HG02588 (cell line): ENCODE measurements around the gene CDIPT.

ENCODE experiments used
- ATAC-seq: cut with Tn5 transposase; IDR thresholded peaks from one replicate; pipeline ENCODE4 v1.9.1; 2021; ENCODE audit warnings: mild to moderate bottlenecking, moderate library complexity; ENCODE audit not compliant: unreplicated experiment

Gene CDIPT

DNA sequence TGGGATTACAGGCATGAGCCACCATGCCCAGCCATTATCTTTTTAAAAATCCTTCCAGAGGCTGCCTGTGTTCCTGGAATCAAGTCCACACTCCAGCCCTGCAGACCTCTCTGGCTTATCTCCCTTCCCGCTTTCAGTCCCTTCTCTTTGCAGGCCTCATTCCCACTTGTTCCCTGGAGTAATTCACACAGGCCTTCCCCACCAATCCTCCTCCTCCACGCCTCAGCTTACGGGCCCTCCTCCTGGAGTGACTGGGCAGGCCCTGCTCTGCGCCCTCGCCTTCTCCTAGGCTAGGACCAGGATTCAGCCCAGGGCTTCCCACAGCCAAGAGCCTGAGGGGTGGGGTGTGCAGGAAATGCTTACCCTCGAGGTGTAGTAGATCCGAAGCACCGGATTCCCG, 2.8 kb downstream of the CDIPT start:
- ATAC-seq, result no peak

- no peak for ATAC-seq
These were observed 4.1 kb downstream of the CDIPT start for GRCh38 chr16:29858974-29859373.

- ATAC-seq, result no peak
These were observed 4.7 kb downstream of the CDIPT start for GRCh38 chr16:29858149-29858849.

GRCh38 chr16:29857133-29857760, 5.8 kb downstream of the CDIPT start:
- ATAC-seq, result no peak

GRCh38 chr16:29854520-29855100, 8.4 kb downstream of the CDIPT start:
- no peak for ATAC-seq

GRCh38 chr16:29852654-29853053, 10.4 kb downstream of the CDIPT start:
- no peak for ATAC-seq

- ATAC-seq, result no peak
These were observed 12.0 kb downstream of the CDIPT start for GRCh38 chr16:29850998-29851397.

GRCh38 chr16:29849505-29849904, 13.5 kb downstream of the CDIPT start:
- ATAC-seq, result no peak

GRCh38 chr16:29848420-29849297, 14.4 kb downstream of the CDIPT start:
- no peak for ATAC-seq

DNA sequence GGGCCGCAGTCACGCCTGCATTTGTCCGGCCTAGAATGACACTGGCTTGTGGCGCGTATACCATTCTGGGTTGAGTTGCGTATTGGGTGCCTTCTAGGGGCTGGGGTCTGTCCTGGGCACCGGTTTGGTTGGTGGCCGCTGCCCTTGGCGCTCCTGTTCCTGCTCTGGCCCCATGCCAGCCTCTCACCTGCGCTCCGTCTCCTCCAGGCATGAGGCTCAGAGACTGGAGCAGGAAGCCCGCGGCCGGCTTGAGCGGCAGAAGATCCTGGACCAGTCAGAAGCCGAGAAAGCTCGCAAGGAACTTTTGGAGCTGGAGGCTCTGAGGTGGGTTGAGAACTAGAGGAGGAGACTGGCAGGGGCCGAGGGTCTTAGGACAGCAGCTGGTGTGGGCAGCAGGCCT, 17.4 kb downstream of the CDIPT start:
- no peak for ATAC-seq

DNA sequence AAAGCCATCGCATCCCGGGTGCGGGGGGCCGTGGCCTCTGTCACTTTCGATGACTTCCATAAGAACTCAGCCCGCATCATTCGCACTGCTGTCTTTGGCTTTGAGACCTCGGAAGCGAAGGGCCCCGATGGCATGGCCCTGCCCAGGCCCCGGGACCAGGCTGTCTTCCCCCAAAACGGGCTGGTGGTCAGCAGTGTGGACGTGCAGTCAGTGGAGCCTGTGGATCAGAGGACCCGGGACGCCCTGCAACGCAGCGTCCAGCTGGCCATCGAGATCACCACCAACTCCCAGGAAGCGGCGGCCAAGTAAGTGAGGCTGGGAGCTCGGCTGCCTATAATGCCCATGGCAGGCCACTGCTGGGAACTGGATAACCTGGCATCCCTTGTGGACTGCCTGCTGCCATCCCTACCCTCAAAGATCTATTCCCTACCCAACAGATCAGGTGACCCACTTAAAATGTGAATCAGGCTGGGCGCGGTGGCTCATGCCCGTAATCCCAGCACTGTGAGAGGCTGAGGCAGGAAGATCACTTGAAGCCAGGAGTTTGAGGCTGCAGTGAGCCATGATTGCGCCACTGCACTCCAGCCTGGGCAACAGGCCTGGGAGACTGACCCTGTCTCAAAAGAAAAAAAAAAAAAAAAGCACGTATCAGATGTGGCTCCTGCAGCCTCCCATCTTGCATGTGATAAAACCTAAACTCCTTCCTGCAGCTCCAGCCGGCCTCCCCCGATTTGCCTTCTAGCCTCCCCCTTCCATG, 18.3 kb downstream of the CDIPT start:
- no peak for ATAC-seq

GRCh38 chr16:29843931-29844330, 19.1 kb downstream of the CDIPT start:
- no peak for ATAC-seq

DNA sequence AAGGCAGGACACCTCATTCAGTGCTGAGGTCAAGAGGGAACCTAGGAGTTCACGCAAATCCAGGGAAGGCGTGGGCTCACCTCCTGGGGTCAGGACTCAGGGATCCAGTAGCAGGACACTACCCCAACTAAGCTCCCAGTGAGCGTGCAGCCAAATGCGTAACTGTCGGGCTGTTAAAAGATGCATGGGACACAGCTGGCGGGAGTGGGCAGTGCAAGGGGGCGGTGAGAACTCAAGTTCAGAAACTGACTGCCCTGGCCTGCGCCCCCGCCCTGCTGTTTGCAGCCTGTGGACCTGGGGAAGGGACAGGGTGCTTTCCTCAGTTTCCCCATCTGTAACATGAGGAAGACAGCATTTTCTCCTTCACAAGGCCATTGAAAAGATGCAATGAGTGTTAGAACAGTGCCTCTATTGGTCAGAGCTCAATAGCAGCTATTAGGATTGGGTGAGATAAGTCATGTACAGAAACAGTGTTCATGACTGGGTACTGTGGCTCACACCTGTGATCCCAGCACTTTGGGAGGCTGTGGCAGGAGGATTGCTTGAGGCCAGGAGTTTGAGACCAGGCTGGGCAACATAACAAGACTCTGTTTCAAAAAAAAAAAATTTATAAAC, 20.2 kb downstream of the CDIPT start:
- no peak for ATAC-seq

GRCh38 chr16:29841631-29842030, 21.4 kb downstream of the CDIPT start:
- no peak for ATAC-seq

DNA sequence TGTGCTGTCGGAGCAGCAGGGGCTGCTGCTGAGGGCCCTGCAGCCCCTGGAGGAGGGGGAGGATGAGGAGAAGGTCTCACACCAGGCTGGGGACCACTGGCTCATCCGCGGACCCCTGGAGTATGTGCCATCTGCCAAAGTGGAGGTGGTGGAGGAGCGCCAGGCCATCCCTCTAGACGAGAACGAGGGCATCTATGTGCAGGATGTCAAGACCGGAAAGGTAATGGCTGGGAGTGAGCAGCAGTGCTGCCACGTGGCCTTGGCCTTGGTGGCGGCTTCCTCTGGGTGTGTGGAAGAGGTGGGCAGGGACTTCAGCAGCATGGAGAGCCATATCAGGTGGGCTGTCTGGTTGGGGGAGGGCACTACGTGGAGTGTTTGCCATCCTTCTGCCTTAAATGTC, 22.8 kb downstream of the CDIPT start:
- ATAC-seq, result no peak

- ATAC-seq, result no peak
These were observed 23.2 kb downstream of the CDIPT start for GRCh38 chr16:29839822-29840221.

DNA sequence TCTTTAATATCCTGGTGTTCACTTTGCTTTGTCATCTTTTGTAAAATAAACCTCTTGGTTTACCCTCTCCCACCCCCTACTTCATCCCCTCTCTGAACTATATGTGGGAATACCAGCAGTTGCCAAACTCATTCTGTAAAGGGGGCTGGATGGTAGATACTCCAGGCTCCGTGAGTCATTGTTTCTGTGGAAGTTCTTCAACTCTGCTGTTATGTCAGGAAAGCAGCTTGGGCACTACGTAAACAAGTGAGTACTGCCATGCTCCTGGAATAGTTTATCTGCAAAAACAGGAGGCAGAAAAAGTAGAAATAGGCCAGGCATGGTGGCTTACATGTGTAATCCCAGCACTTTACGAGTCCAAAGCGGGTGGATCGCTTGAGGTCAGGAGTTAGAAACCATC, 25.2 kb downstream of the CDIPT start:
- ATAC-seq, result no peak

DNA sequence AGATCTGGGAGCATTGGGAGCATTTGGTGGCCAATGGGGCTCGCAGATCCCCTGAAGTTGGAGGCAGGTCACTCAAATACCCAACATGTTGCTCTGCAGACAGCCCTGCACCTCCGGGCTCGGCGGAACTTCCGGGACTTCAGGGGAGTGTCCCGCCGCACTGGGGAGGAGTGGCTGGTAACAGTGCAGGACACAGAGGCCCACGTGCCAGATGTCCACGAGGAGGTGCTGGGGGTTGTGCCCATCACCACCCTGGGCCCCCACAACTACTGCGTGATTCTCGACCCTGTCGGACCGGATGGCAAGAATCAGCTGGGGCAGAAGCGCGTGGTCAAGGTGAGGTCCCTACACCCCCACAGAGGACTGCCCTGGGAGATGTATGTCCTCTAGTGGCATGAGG, 26.4 kb downstream of the CDIPT start:
- ATAC-seq, result no peak

DNA sequence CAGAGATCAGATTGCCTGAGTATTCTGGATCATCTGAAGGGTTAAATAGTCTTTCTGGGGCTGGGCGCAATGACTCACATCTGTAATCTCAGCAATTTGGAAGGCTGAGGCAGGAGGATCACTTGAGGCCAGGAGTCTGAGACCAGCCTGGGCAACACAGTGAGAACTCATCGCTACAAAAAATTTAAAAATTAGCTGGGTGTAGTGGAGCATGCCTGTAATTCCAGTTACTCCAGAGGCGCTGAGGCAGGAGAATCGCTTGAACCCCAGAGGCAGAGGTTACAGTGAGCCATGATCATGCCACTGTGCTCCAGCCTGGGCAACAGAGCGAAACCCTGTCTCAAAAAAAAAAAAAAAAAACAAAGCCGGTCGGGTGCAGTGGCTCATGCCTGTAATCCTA, 27.1 kb downstream of the CDIPT start:
- ATAC-seq, result no peak

DNA sequence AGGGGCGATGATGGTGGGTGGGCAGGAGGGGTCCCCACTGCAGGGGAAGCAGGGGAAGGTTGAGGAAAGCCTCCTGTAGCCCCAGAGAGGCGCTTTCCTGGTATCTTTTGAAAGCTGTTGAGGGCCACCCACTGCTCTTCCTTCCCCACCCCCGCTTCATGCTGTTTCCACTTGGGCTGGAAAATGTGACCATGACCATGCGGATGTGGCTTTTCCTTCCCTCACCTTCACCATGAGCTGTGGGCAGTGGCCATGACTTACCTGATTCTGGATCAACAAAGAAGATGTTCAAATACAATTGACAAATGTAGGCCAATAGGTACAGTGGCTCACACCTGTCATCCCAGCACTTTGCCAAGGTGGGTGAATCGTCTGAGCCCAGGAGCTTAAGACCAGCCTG, 28.9 kb downstream of the CDIPT start:
- no peak for ATAC-seq
